ENCODE measurements around the gene GRID1.

- TF ChIP-seq EZH2 (IDR thresholded peaks at IDR 0.05; ENCODE audit: insufficient read depth, poor library complexity, severe bottlenecking) (no peak), EZH2phosphoT487 (IDR thresholded peaks at IDR 0.05; ENCODE audit: insufficient read depth, low read depth) (no peak)
These were observed 574.1 kb downstream of the GRID1 start for GRCh38 chr10:85792533-85792858.
